GM20000 (cell line): ENCODE measurements around the gene COL4A6.

Experiments used
- DNase-seq: peaks from one replicate; pipeline ENCODE4 v3.0.0; 2012; ENCODE audit warnings: low spot score
- CTCF ChIP-seq: IDR thresholded peaks from 2 replicates; pipeline ENCODE4 v1.5.1; 2012; ENCODE audit warnings: mild to moderate bottlenecking, control low read depth; ENCODE audit errors: extremely low read depth, missing control alignments

The COL4A6 gene

GRCh38 chrX:108426262-108426661 is 12.0 kb downstream of the COL4A6 start:
- TF ChIP-seq CTCF = no peak
- DNase-seq = no peak

GRCh38 chrX:108420481-108420880 is 17.7 kb downstream of the COL4A6 start:
- no peak for TF ChIP-seq CTCF
- DNase-seq = no peak

GRCh38 chrX:108419401-108419800 is 18.8 kb downstream of the COL4A6 start:
- no peak for DNase-seq
- no peak for TF ChIP-seq CTCF

- TF ChIP-seq CTCF = no peak
- no peak for DNase-seq
These were observed 21.0 kb downstream of the COL4A6 start for GRCh38 chrX:108417257-108417656.

- DNase-seq = no peak
- no peak for TF ChIP-seq CTCF
These were observed 22.3 kb downstream of the COL4A6 start for GRCh38 chrX:108415891-108416290.

- no peak for DNase-seq
- no peak for TF ChIP-seq CTCF
These were observed 23.1 kb downstream of the COL4A6 start for GRCh38 chrX:108415146-108415545.

GRCh38 chrX:108412783-108413182 is 25.4 kb downstream of the COL4A6 start:
- no peak for DNase-seq
- TF ChIP-seq CTCF = no peak
